Measurements from ENCODE around the gene CD2AP. TPM values are rescaled to one million over a fixed set of nuclear protein-coding genes. Genes with fewer than 3 reads are reported as not detected.

The CD2AP gene
- total RNA-seq, 4 donors from 2014 or later, result 49.8 to 140 (median 93.3) TPM

DNA sequence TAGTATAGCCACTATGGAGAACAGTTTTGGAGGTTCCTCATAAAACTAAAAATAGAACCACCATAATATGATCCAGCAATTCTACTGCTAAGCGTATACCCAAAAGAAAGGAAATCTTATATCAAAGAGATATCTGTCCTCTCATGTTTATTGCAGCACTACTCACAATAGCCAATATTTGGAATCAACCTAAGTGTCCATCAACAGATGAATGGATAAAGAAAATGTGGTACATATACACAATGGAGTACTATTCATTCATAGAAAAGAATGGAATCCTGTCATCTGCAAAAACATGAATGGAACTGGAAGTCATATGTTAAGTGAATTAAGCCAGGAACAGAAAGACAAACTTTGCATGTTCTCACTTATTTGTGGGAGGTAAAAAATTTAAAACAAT is 5.7 kb upstream of the CD2AP start:
- Histone ChIP-seq H3K36me3 (no peaks in the 10 kb centered on the region), H3K9me3 (no peaks in the 10 kb centered on the region), H3K27me3 (no peaks in the 10 kb centered on the region), H3K4me1 (peaks cover 0 to 12% (median 1%) of the 10 kb centered on the region in 4 donors), H3K27ac (no peak overlapping the region), H3K4me3 (no peak overlapping the region)
- WGBS, 2 donors (ENCODE audit: low coverage in 1 of 2), result 80 to 86% methylated on average over 1 of the region's 1 CpG
- DNase-seq, result no peak
- TF ChIP-seq POLR2AphosphoS5 (IDR thresholded peaks at IDR 0.05) (no peak), POLR2A (IDR thresholded peaks at IDR 0.05) (no peak), EP300 (IDR thresholded peaks at IDR 0.05; ENCODE audit: low read depth) (no peak)
- TF ChIP-seq, protein P1, sequence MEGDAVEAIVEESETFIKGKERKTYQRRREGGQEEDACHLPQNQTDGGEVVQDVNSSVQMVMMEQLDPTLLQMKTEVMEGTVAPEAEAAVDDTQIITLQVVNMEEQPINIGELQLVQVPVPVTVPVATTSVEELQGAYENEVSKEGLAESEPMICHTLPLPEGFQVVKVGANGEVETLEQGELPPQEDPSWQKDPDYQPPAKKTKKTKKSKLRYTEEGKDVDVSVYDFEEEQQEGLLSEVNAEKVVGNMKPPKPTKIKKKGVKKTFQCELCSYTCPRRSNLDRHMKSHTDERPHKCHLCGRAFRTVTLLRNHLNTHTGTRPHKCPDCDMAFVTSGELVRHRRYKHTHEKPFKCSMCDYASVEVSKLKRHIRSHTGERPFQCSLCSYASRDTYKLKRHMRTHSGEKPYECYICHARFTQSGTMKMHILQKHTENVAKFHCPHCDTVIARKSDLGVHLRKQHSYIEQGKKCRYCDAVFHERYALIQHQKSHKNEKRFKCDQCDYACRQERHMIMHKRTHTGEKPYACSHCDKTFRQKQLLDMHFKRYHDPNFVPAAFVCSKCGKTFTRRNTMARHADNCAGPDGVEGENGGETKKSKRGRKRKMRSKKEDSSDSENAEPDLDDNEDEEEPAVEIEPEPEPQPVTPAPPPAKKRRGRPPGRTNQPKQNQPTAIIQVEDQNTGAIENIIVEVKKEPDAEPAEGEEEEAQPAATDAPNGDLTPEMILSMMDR (IDR thresholded peaks at IDR 0.05), result no peak
- in situ Hi-C loops (cut with MboI; ENCODE audit: low pct_ligation_motif_present in 1 of 4, low pct_unique_long_range_greater_than_20kb in 1 of 4, low sequenced_read_pairs in 3 of 4), result no loop called here
- intact Hi-C loops (cut with DNase I; ENCODE audit: low total_unique reads), result no loop called here

DNA sequence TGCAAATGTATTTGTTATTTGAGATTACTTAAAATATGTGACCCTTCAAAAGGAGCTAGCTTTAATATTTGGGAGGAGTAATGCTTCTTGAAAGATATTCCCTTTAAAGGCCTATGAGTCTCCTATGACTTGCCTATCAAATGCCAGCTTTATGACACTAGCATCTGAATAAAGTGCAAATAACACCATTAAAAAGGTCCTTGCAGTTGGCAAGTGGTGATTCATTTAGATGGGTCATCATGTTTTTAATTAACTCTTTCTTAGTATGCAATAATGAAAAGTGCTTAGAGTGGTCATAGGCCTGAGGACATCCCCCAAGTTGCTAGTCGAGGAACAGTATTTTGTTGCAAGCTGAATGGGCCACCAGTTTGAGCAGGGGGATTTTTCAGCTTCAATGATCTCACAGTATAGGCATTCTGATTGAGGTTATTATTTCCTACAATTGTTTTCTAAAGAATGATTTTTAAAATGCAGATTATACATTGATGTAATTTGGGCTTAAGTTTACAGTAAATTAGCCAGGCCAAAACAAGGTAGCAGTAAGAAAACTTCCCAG is 3.7 kb upstream of the CD2AP start:
- no peak for DNase-seq
- WGBS, 2 donors (ENCODE audit: low coverage in 1 of 2), result 83 to 87% methylated on average over 1 of the region's 1 CpG
- Histone ChIP-seq H3K4me1 (peaks cover 0 to 13% (median 4%) of the 10 kb centered on the region in 4 donors), H3K4me3 (no peak overlapping the region), H3K27ac (no peak overlapping the region), H3K9me3 (no peaks in the 10 kb centered on the region), H3K36me3 (no peaks in the 10 kb centered on the region), H3K27me3 (no peaks in the 10 kb centered on the region)
- in situ Hi-C loops (cut with MboI; ENCODE audit: low pct_ligation_motif_present in 1 of 4, low pct_unique_long_range_greater_than_20kb in 1 of 4, low sequenced_read_pairs in 3 of 4), result no loop called here
- TF ChIP-seq, protein P1 (IDR thresholded peaks at IDR 0.05), result no peak
- TF ChIP-seq POLR2A (IDR thresholded peaks at IDR 0.05), result no peak
- intact Hi-C loops (cut with DNase I; ENCODE audit: low total_unique reads), result no loop called here

DNA sequence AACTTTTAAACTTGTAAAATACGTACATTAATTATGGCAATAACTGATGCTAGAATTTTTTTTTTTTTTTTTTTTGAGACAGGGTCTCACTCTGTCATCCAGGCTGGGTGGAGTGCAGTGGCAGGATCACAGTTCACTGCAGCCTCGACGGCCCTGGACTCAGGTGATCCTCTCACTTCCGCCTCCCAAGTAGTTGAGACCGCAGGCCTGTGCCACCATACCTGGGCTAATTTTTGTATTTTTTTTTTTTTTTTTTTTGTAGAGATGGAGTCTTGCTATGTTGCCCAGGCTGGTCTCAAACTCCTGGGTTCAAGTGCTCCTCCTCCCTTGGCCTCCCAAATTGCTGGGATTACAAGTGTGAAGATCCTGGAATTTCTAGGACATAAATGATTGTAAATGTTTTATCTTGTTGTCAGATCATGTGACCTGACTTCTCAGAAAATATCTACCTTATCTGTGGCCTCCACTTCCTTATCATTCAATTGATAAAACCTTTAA is 2.2 kb upstream of the CD2AP start:
- no peaks in the 10 kb centered on the region for H3K36me3 ChIP-seq
- H3K4me1 ChIP-seq, result peaks cover 0 to 25% (median 14%) of the 10 kb centered on the region in 4 donors
- WGBS, 2 donors (ENCODE audit: low coverage in 1 of 2), result 97 to 100% methylated on average over 5 of the region's 5 CpGs
- no peak overlapping the region for H3K27ac ChIP-seq
- in situ Hi-C loops (cut with MboI; ENCODE audit: low pct_ligation_motif_present in 1 of 4, low pct_unique_long_range_greater_than_20kb in 1 of 4, low sequenced_read_pairs in 3 of 4), result no loop called here
- no peak overlapping the region for H3K4me3 ChIP-seq
- DNase-seq, result no peak
- no peaks in the 10 kb centered on the region for H3K9me3 ChIP-seq
- intact Hi-C loops (cut with DNase I; ENCODE audit: low total_unique reads), result no loop called here
- no peaks in the 10 kb centered on the region for H3K27me3 ChIP-seq
- TF ChIP-seq, protein P1 (IDR thresholded peaks at IDR 0.05), result no peak
- TF ChIP-seq POLR2AphosphoS5 (IDR thresholded peaks at IDR 0.05), result no peak
- no peak for TF ChIP-seq POLR2A (IDR thresholded peaks at IDR 0.05)

DNA sequence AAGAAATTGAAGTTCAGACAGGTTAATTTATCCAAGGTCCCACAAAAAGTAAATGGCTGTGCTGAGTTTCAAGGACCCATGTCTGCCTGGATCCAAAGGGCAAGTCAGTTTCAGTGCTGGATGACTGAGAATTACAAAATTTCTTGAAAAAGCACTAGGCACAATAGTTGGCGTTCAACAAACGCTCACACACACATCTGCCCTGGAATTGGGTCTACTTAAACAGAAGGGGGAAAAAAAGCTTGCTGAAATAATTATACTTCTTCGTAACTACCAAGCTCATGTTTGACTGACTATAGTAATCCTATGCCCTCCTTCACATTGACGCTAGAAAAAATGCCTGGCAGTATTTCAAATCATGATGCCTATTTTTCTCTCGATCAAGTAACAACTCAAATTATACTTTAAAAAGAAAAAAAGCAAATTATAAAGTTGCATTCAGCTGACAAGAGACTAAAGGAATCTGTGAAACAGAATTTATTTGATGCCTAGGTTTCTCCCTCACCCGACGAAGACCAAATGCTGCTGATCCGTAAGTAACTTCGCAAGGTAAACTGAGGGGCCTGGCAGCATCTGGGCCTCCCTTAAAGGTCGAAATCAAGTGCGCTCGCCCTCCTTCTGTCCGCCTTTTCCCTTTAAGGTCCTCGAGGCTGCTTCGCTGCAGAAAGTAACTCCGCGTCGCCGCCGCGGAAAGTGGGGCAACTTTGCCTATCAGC is 650 bp upstream of the CD2AP start:
- intact Hi-C loops (cut with DNase I; ENCODE audit: low total_unique reads) (no loop called here), in situ Hi-C loops (cut with MboI; ENCODE audit: low pct_ligation_motif_present in 1 of 4, low pct_unique_long_range_greater_than_20kb in 1 of 4, low sequenced_read_pairs in 3 of 4) (no loop called here)
- no peaks in the 10 kb centered on the region for H3K27me3 ChIP-seq
- WGBS, 2 donors (ENCODE audit: low coverage in 1 of 2), result 10 to 16% methylated on average over 5 to 18 of the region's 21 CpGs
- DNase-seq, result no peak
- TF ChIP-seq POLR2A (IDR thresholded peaks at IDR 0.05) (no peak), POLR2AphosphoS5 (IDR thresholded peaks at IDR 0.05) (no peak), EP300 (IDR thresholded peaks at IDR 0.05; ENCODE audit: low read depth) (no peak)
- TF ChIP-seq, protein P1 (IDR thresholded peaks at IDR 0.05), result no peak
- no peaks in the 10 kb centered on the region for H3K9me3 ChIP-seq
- peak overlapping the region; percentile 97 to 99 (median 98) for H3K27ac ChIP-seq
- no peaks in the 10 kb centered on the region for H3K36me3 ChIP-seq
- peaks cover 0 to 41% (median 25%) of the 10 kb centered on the region in 4 donors for H3K4me1 ChIP-seq
- H3K4me3 ChIP-seq, result peak overlapping the region; percentile 60 to 96 (median 91)

All from transverse colon (tissue), 4 donors.